SKM-1 (cell line): Measurements from ENCODE around the gene OGT.

Experiments
- DNase-seq: peaks from one replicate; lab custom pipeline; 2025; ENCODE audit not compliant: unreplicated experiment; lab: John Stamatoyannopoulos, UW

OGT gene

GRCh38 chrX:71621603-71622002 is 88.7 kb downstream of the OGT start:
- DNase-seq: no peak

- DNase-seq: no peak
Measured at GRCh38 chrX:71622032-71622575, 89.2 kb downstream of the OGT start.

GRCh38 chrX:71622576-71623450 is 89.9 kb downstream of the OGT start:
- DNase-seq: no peak

- DNase-seq: no peak
Measured at GRCh38 chrX:71623714-71624113, 90.8 kb downstream of the OGT start.

- DNase-seq: no peak
Measured at GRCh38 chrX:71625471-71625870, 92.6 kb downstream of the OGT start.
